Activated CD4-positive, alpha-beta T cell treated with anti-CD3 and anti-CD28 coated beads, Interleukin-2, amount 10 ng/mL, durations not matched to agents 24 days and 14 days (primary cell): ENCODE measurements around the gene CREB1. TPM values are rescaled to one million over a fixed set of nuclear protein-coding genes. Genes with fewer than 3 reads are reported as not detected.

Experiments used
- DNase-seq: peaks from one replicate; pipeline ENCODE4 v3.0.0; 2022
- H3K27ac Mint-ChIP-seq: one replicate; pipeline ENCODE4 v1.8.0; 2022; ENCODE audit warnings: mild to moderate bottlenecking, mixed read lengths
- H3K27me3 Mint-ChIP-seq: one replicate; pipeline ENCODE4 v1.8.0; 2022; ENCODE audit warnings: mixed read lengths
- H3K36me3 Mint-ChIP-seq: one replicate; pipeline ENCODE4 v1.8.0; 2022; ENCODE audit warnings: low read depth, mild to moderate bottlenecking, mixed read lengths
- H3K4me1 Mint-ChIP-seq: one replicate; pipeline ENCODE4 v1.8.0; 2021; ENCODE audit warnings: mixed read lengths
- H3K4me3 Mint-ChIP-seq: one replicate; pipeline ENCODE4 v1.8.0; 2022; ENCODE audit warnings: mild to moderate bottlenecking, moderate library complexity, mixed read lengths
- H3K9me3 Mint-ChIP-seq: one replicate; pipeline ENCODE4 v1.8.0; 2021; ENCODE audit warnings: mixed read lengths
- intact Hi-C: fragments of 100-400 bp; cut with micrococcal nuclease; formaldehyde crosslinking; loops from one replicate; pipeline ENCODE4 v1.15.1; 2023
- total RNA-seq: library from RNA; stranded (reverse); gene quantifications from 2 replicates; pipeline ENCODE4 v1.2.3, GENCODE V29; 2022

CREB1 gene
- total RNA-seq = 106 and 107 TPM in 2 replicates

DNA sequence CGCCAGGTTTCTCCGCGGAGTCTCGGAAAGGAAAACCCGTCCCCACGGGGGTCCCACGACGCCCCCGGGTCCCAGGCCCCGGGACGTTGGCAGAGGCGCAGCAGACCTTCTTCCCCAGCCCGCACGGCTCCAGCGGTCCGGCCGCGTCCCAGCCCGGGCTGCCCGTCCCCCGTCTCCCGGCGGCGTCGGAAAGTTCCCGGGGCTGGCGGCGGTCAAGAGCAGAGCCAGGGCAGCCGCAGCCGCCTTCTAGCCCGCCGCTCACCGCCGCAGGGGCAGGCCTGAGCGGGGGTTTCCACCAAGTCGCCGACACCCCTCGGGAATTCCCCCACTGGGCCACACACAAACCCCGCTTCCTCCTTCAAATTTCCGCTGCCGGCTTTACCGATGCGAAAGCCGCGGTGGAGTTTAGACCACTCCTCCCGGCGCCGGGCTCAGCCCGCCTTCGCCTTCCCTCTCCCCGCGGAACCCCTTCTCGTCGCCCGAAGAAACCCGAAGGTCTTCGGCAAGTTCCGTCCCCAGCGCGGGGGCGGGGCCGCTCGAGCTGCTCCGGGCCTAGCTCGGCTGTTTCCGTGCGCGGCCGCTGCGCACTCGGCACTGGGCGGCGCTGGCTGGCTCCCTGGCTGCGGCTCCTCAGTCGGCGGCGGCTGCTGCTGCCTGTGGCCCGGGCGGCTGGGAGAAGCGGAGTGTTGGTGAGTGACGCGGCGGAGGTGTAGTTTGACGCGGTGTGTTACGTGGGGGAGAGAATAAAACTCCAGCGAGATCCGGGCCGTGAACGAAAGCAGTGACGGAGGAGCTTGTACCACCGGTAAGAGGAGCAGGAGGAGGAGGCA lies at the start of gene CREB1:
Gene CREB1, plus strand, starts transcription at position 633 of the 830 bp plus-strand sequence. CDS start 25,674 bp downstream, outside the sequence.
- DNase-seq = peak; percentile 100
- no peaks in the 10 kb centered on the region for H3K9me3 Mint-ChIP-seq
- intact Hi-C loops = loop anchor here (1.0 to 10.0 kb wide), 13 partner anchors 15 to 1442 kb away; partner anchors contain the start of genes CCNYL1, FASTKD2, INO80D and KLF7
- no peaks in the 10 kb centered on the region for H3K27me3 Mint-ChIP-seq
- peaks cover 50% of the 10 kb centered on the region for H3K4me1 Mint-ChIP-seq
- H3K36me3 Mint-ChIP-seq = peaks cover 25% of the 10 kb centered on the region
- H3K4me3 Mint-ChIP-seq = peak within 1 kb of the TSS; percentile 93
- H3K27ac Mint-ChIP-seq = peak within 1 kb of the TSS; percentile 99

GRCh38 chr2:207480521-207481040 lies 49.2 kb upstream of the CREB1 start:
- H3K27me3 Mint-ChIP-seq = no peaks in the 10 kb centered on the region
- intact Hi-C loops = no loop called here

GRCh38 chr2:207481924-207482323 lies 47.8 kb upstream of the CREB1 start:
- intact Hi-C loops = no loop called here
- Mint-ChIP-seq H3K27ac (no peak overlapping the region), H3K9me3 (peaks cover 4% of the 10 kb centered on the region), H3K4me3 (no peak overlapping the region), H3K36me3 (no peaks in the 10 kb centered on the region), H3K4me1 (peaks cover 16% of the 10 kb centered on the region), H3K27me3 (no peaks in the 10 kb centered on the region)
- no peak for DNase-seq

More at GRCh38 chr2:207480521-207481040, 49.2 kb upstream of the CREB1 start:
- Mint-ChIP-seq H3K9me3 (peaks cover 4% of the 10 kb centered on the region), H3K36me3 (no peaks in the 10 kb centered on the region), H3K27ac (no peak overlapping the region), H3K4me1 (peaks cover 16% of the 10 kb centered on the region), H3K4me3 (no peak overlapping the region)
- DNase-seq = no peak

DNA sequence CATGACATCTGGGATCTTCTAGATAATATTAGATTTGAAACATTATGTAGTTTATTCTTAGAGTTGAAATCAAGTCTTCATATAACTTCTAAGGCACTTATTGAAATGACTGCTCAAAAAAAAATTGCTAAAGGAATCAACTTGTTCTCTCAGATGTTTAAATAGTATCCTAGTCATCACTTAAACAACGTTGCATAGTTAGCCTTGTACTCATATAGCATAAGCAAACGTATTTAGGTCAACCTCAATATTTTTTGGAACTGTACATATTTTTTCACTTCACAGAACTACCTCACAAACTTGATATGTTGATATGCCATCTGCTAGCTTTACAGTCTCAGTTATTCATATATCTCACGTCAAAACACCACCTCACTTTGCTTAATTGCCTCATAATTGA lies 47.1 kb upstream of the CREB1 start:
- peaks cover 16% of the 10 kb centered on the region for H3K4me1 Mint-ChIP-seq
- H3K27me3 Mint-ChIP-seq = no peaks in the 10 kb centered on the region
- no peak overlapping the region for H3K27ac Mint-ChIP-seq
- H3K4me3 Mint-ChIP-seq = no peak overlapping the region
- H3K36me3 Mint-ChIP-seq = no peaks in the 10 kb centered on the region
- peaks cover 4% of the 10 kb centered on the region for H3K9me3 Mint-ChIP-seq
- no peak for DNase-seq
- intact Hi-C loops = no loop called here

DNA sequence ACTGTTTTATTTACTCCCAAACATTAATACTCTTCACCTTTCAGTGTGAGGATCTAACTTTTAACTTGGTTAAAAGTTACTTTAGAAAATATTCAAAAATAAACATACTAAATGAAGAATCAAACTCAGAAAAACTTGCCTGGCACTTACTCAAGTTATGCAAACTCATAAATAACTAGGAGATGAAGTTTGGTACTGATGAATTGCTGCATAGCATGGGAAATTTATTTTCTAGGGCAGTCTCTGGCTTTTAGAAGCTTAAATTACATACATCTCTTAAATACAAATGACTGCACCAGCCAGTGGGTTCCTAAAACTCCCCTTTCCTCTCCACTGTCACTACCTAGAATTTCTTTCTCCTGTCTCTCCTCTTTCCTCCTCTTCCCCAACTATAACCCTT lies 46.7 kb upstream of the CREB1 start:
- Mint-ChIP-seq H3K4me3 (no peak overlapping the region), H3K4me1 (peaks cover 17% of the 10 kb centered on the region), H3K27ac (no peak overlapping the region), H3K36me3 (no peaks in the 10 kb centered on the region), H3K9me3 (peaks cover 4% of the 10 kb centered on the region), H3K27me3 (no peaks in the 10 kb centered on the region)
- DNase-seq = no peak
- intact Hi-C loops = no loop called here

DNA sequence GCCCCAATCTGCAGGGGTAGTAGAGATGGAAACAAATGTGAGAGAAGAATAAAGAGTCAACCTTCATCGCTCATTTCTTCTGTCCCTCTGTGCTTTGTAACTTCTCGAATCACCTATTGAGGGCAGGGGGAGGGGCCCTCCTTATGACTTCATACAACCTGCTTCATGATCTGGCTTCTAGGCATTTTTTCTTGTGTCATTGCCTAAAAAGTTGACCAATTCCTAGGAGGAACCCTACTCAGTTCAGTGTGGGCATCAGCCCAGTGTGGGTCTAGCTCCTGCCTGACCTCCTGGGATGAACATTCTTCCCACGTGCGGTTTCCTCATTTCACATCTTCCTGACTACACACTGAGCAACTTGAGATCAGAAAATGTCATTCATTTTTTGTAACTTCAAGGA lies 46.3 kb upstream of the CREB1 start:
- Mint-ChIP-seq H3K36me3 (no peaks in the 10 kb centered on the region), H3K27me3 (no peaks in the 10 kb centered on the region), H3K27ac (no peak overlapping the region), H3K9me3 (peaks cover 4% of the 10 kb centered on the region), H3K4me3 (no peak overlapping the region), H3K4me1 (peaks cover 17% of the 10 kb centered on the region)
- intact Hi-C loops = no loop called here
- no peak for DNase-seq

- no peaks in the 10 kb centered on the region for H3K27me3 Mint-ChIP-seq
Measured at GRCh38 chr2:207484444-207485391, 45.0 kb upstream of the CREB1 start.

GRCh38 chr2:207487650-207488311 lies 42.0 kb upstream of the CREB1 start:
- no peak for DNase-seq
- no peak overlapping the region for H3K27ac Mint-ChIP-seq
- no peak overlapping the region for H3K4me3 Mint-ChIP-seq
- peaks cover 9% of the 10 kb centered on the region for H3K4me1 Mint-ChIP-seq
- H3K9me3 Mint-ChIP-seq = peaks cover 4% of the 10 kb centered on the region
- intact Hi-C loops = no loop called here
- no peaks in the 10 kb centered on the region for H3K36me3 Mint-ChIP-seq
- peaks cover 4% of the 10 kb centered on the region for H3K27me3 Mint-ChIP-seq

More at GRCh38 chr2:207484444-207485391, 45.0 kb upstream of the CREB1 start:
- H3K4me1 Mint-ChIP-seq = peaks cover 7% of the 10 kb centered on the region
- peaks cover 4% of the 10 kb centered on the region for H3K9me3 Mint-ChIP-seq
- no peak for DNase-seq
- no peak overlapping the region for H3K27ac Mint-ChIP-seq
- intact Hi-C loops = no loop called here
- no peaks in the 10 kb centered on the region for H3K36me3 Mint-ChIP-seq
- H3K4me3 Mint-ChIP-seq = no peak overlapping the region

- H3K4me3 Mint-ChIP-seq = no peak overlapping the region
- peaks cover 4% of the 10 kb centered on the region for H3K9me3 Mint-ChIP-seq
- no peak overlapping the region for H3K27ac Mint-ChIP-seq
- peaks cover 6% of the 10 kb centered on the region for H3K4me1 Mint-ChIP-seq
- no peaks in the 10 kb centered on the region for H3K36me3 Mint-ChIP-seq
- intact Hi-C loops = no loop called here
- no peak for DNase-seq
- H3K27me3 Mint-ChIP-seq = peaks cover 4% of the 10 kb centered on the region
Measured at GRCh38 chr2:207489251-207489650, 40.5 kb upstream of the CREB1 start.

- Mint-ChIP-seq H3K27ac (no peak overlapping the region), H3K4me3 (no peak overlapping the region), H3K4me1 (peaks cover 4% of the 10 kb centered on the region), H3K27me3 (peaks cover 4% of the 10 kb centered on the region), H3K9me3 (no peaks in the 10 kb centered on the region), H3K36me3 (no peaks in the 10 kb centered on the region)
- intact Hi-C loops = no loop called here
- no peak for DNase-seq
Measured at GRCh38 chr2:207490441-207490840, 39.3 kb upstream of the CREB1 start.

DNA sequence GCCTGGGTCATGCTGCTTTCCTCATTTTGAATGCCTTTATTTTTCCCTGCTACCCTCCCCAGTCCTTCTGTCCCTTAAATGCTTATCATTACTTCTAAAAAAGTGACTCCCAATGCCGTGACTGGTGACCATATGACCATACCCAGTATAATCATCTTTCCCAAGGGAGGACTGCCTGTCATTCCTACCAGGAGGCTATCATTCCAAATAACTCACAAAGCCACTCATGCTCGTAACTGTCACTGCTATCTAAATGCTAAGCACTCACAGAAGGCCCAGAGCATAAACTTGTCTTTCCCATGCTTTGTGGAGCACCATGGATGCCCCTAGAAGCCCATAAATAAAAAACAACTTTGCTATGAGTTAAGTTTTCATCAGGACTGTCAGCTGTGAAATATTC lies 38.7 kb upstream of the CREB1 start:
- peaks cover 4% of the 10 kb centered on the region for H3K27me3 Mint-ChIP-seq
- no peak for DNase-seq
- no peaks in the 10 kb centered on the region for H3K9me3 Mint-ChIP-seq
- no peaks in the 10 kb centered on the region for H3K36me3 Mint-ChIP-seq
- H3K27ac Mint-ChIP-seq = peak overlapping the region; percentile 12
- H3K4me1 Mint-ChIP-seq = peaks cover 4% of the 10 kb centered on the region
- intact Hi-C loops = no loop called here
- no peak overlapping the region for H3K4me3 Mint-ChIP-seq

DNA sequence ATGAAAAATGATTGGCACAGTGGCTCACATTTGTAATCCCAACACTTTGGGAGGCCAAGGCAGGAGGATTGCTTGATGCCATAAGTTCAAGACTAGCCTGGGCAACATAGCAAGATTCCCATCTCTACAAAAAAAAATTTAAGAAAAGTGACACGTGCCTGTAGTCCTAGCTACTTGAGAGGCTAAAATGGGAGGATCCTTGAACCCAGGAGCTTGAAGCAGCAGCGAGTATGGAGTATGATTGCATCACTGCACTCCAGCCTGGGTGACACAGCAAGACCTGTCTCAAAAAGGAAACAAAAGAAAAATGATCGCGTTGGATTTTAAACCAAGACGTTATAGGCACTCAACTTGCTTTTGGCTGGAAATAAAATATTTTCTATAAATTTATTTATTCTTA lies 37.8 kb upstream of the CREB1 start:
- Mint-ChIP-seq H3K27me3 (peaks cover 4% of the 10 kb centered on the region), H3K4me1 (peaks cover 4% of the 10 kb centered on the region), H3K36me3 (no peaks in the 10 kb centered on the region), H3K4me3 (no peak overlapping the region), H3K27ac (no peak overlapping the region), H3K9me3 (no peaks in the 10 kb centered on the region)
- no peak for DNase-seq
- intact Hi-C loops = no loop called here

DNA sequence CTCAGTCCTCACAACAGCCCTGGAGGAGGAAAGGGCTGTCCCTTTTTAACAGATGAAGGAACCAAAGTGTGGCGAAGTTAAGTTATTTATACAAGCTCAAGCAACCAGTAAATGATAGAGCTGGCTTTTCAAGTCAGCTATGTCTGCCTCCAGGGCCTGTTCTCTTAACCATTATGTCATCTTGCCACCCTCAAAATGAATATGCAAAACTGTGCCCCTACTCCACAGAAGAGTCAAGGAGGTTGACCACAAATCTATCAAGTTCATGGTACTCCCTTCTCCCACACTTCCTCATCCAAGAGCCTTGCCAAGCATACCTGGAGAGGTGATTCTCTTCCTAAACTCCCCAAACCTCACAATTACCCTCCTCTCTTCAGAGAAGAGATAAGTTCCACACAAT lies 37.3 kb upstream of the CREB1 start:
- Mint-ChIP-seq H3K27me3 (peaks cover 4% of the 10 kb centered on the region), H3K36me3 (no peaks in the 10 kb centered on the region), H3K4me1 (peaks cover 4% of the 10 kb centered on the region), H3K4me3 (no peak overlapping the region), H3K27ac (no peak overlapping the region), H3K9me3 (no peaks in the 10 kb centered on the region)
- DNase-seq = no peak
- intact Hi-C loops = no loop called here
